Colonic mucosa (tissue), 4 donors: Measurements from ENCODE around the gene SPATA16. TPM values are rescaled to one million over a fixed set of nuclear protein-coding genes. Genes with fewer than 3 reads are reported as not detected.

Experiments used
- DNase-seq: peaks from one replicate; pipeline ENCODE4 v3.0.0-alpha.2; 2020
- H3K27ac ChIP-seq: fragments of 200-600 bp; one replicate; pipeline ENCODE4 v1.8.0; 2021
- H3K27me3 ChIP-seq: fragments of 200-600 bp; one replicate; pipeline ENCODE4 v1.8.0; 2021
- H3K36me3 ChIP-seq: fragments of 200-600 bp; one replicate; pipeline ENCODE4 v1.8.0; 2021
- H3K4me1 ChIP-seq: fragments of 200-600 bp; one replicate; pipeline ENCODE4 v1.8.0; 2021; ENCODE audit warnings: mild to moderate bottlenecking
- H3K4me3 ChIP-seq: fragments of 200-600 bp; one replicate; pipeline ENCODE4 v1.8.0; 2021
- H3K9ac ChIP-seq, 2 donors: one replicate each; pipeline ENCODE4 v1.7.0; 2013; ENCODE audit warnings: control low read depth in 2 of 2, low read depth in 2 of 2, low read length in 2 of 2
- H3K9me3 ChIP-seq: fragments of 200-600 bp; one replicate; pipeline ENCODE4 v1.8.0; 2021
- CTCF ChIP-seq: fragments of 200-600 bp; IDR thresholded peaks from one replicate; pipeline ENCODE4 v1.8.0; 2022; ENCODE audit warnings: antibody characterized with exemption, mild to moderate bottlenecking
- intact Hi-C: fragments of 100-400 bp; cut with DNase I; formaldehyde crosslinking; loops from one replicate; pipeline ENCODE4 v1.14.1; 2022
- total RNA-seq, 2 donors: library from RNA; stranded (reverse); fragmentation: NEBNext Ultra II Directional in 1 of 2; extraction: Animal tissue kit (Norgen Biotek cat#: 25700) in 1 of 2; gene quantifications; one replicate each; pipeline ENCODE4 v1.2.1, GENCODE V29; 2021
- donor health status: healthy.
- donor health status: DM: no; HTN: no; CAD: no.
- donor health status: DM: no; HTN: no; CAD: no.

Gene SPATA16
- total RNA-seq, 2 donors from 2014 or later: not detected

GRCh38 chr3:173138026-173138425 is 3.0 kb downstream of the SPATA16 start:
- intact Hi-C loops: no loop called here

GRCh38 chr3:173135059-173135458 is 6.0 kb downstream of the SPATA16 start:
- Histone ChIP-seq H3K27ac (no peak overlapping the region), H3K36me3 (no peaks in the 10 kb centered on the region), H3K9ac (no peak overlapping the region), H3K4me1 (no peaks in the 10 kb centered on the region), H3K9me3 (no peaks in the 10 kb centered on the region), H3K27me3 (no peaks in the 10 kb centered on the region), H3K4me3 (no peak overlapping the region)
- intact Hi-C loops: no loop called here
- no peak for DNase-seq
- TF ChIP-seq CTCF: no peak

More at GRCh38 chr3:173138026-173138425, 3.0 kb downstream of the SPATA16 start:
- no peak overlapping the region for H3K4me3 ChIP-seq
- H3K9me3 ChIP-seq: no peaks in the 10 kb centered on the region
- no peak overlapping the region for H3K27ac ChIP-seq
- no peaks in the 10 kb centered on the region for H3K4me1 ChIP-seq
- no peaks in the 10 kb centered on the region for H3K27me3 ChIP-seq
- H3K9ac ChIP-seq: no peak overlapping the region
- no peak for TF ChIP-seq CTCF
- H3K36me3 ChIP-seq: no peaks in the 10 kb centered on the region
- no peak for DNase-seq

GRCh38 chr3:173128633-173129032 is 12.4 kb downstream of the SPATA16 start:
- no peaks in the 10 kb centered on the region for H3K27me3 ChIP-seq
- intact Hi-C loops: no loop called here
- H3K36me3 ChIP-seq: no peaks in the 10 kb centered on the region
- no peaks in the 10 kb centered on the region for H3K9me3 ChIP-seq
- no peak overlapping the region for H3K27ac ChIP-seq
- TF ChIP-seq CTCF: no peak
- no peak overlapping the region for H3K4me3 ChIP-seq
- no peak overlapping the region for H3K9ac ChIP-seq
- no peak for DNase-seq
- H3K4me1 ChIP-seq: no peaks in the 10 kb centered on the region

GRCh38 chr3:173111321-173111720 is 29.7 kb downstream of the SPATA16 start:
- Histone ChIP-seq H3K4me3 (no peak overlapping the region), H3K9ac (no peak overlapping the region), H3K36me3 (no peaks in the 10 kb centered on the region), H3K4me1 (no peaks in the 10 kb centered on the region), H3K27ac (no peak overlapping the region), H3K27me3 (no peaks in the 10 kb centered on the region), H3K9me3 (no peaks in the 10 kb centered on the region)
- no peak for TF ChIP-seq CTCF
- no peak for DNase-seq
- intact Hi-C loops: no loop called here

- intact Hi-C loops: no loop called here
- TF ChIP-seq CTCF: no peak
- Histone ChIP-seq H3K27me3 (no peaks in the 10 kb centered on the region), H3K36me3 (no peaks in the 10 kb centered on the region), H3K4me1 (no peaks in the 10 kb centered on the region), H3K4me3 (no peak overlapping the region), H3K27ac (no peak overlapping the region), H3K9ac (no peak overlapping the region), H3K9me3 (no peaks in the 10 kb centered on the region)
- no peak for DNase-seq
Observed at GRCh38 chr3:173109143-173109542, 31.9 kb downstream of the SPATA16 start.

- Histone ChIP-seq H3K27me3 (no peaks in the 10 kb centered on the region), H3K36me3 (no peaks in the 10 kb centered on the region), H3K9ac (no peak overlapping the region), H3K9me3 (no peaks in the 10 kb centered on the region), H3K4me1 (no peaks in the 10 kb centered on the region), H3K27ac (no peak overlapping the region), H3K4me3 (no peak overlapping the region)
- intact Hi-C loops: no loop called here
- no peak for TF ChIP-seq CTCF
- no peak for DNase-seq
Observed at GRCh38 chr3:173103469-173103868, 37.6 kb downstream of the SPATA16 start.
